HepG2 (cell line): ENCODE results near the gene CBX2. TPM values are rescaled to one million over a fixed set of nuclear protein-coding genes. Genes with fewer than 3 reads are reported as not detected.

Experiments
- ATAC-seq: fragments of 200-7000 bp; cut with Tn5 transposase; 3 replicates; pipeline ENCODE4 v1.9.1; 2020; ENCODE audit warnings: mild to moderate bottlenecking, moderate library complexity
- BruUV-seq: library from RNA; stranded (reverse); fragments of 400-500 nt; replicated peaks from 2 replicates; lab custom pipeline; 2021; lab: Mats Ljungman, UMichigan
- CTCF ChIA-PET: fragments of 300-600 bp; formaldehyde crosslinking; extraction: SDS; loops from one replicate; lab custom pipeline; 2021; ENCODE audit warnings: low total read pairs, inconsistent platforms, low intra/inter-chr PET ratio; lab: Yijun Ruan, JAX
- POLR2A ChIA-PET: fragments of 350-600 bp; sonication (Branson Sonifier 250); formaldehyde crosslinking; loops from one replicate; lab custom pipeline; 2020; ENCODE audit warnings: antibody characterized with exemption, inconsistent platforms; lab: Yijun Ruan, JAX
- DNase-seq: peaks from one replicate; pipeline ENCODE4 v3.0.0-alpha.2; 2015; ENCODE audit warnings: low spot score
- FAIRE-seq: peaks from 3 replicates; lab custom pipeline; 2011; peaks lifted over from hg19 to GRCh38; lab: Jason Lieb, UNC
- H2AFZ ChIP-seq: one replicate; pipeline ENCODE4 v1.6.1; 2011; ENCODE audit warnings: low read length, inconsistent platforms
- H3K27ac ChIP-seq: fragments of 300-600 bp; 3 replicates; pipeline ENCODE4 v1.8.0; 2011; ENCODE audit warnings: mixed run types, mild to moderate bottlenecking, mixed read lengths, low read length, inconsistent platforms; ENCODE audit not compliant: insufficient read depth; ENCODE audit errors: extremely low read length
- H3K27me3 ChIP-seq, 2 experiments: fragments of 200-600 bp in 1 of 2; 2 replicates in 1 of 2; 3 replicates in 1 of 2; pipeline versions ENCODE4 v1.6.0 to v1.8.0; 2011; ENCODE audit warnings: low read length in 2 of 2, mild to moderate bottlenecking in 2 of 2, moderate library complexity in 2 of 2, inconsistent platforms in 1 of 2; ENCODE audit not compliant: insufficient read depth in 2 of 2, control insufficient read depth in 1 of 2
- H3K36me3 ChIP-seq, 2 experiments: fragments of 200-600 bp in 1 of 2; replicated peaks in 1 of 2; 2 replicates in 1 of 2; 3 replicates in 1 of 2; pipeline versions ENCODE4 v1.5.1 to v1.8.0; 2011; ENCODE audit warnings: low read length in 2 of 2, inconsistent platforms in 1 of 2; ENCODE audit not compliant: insufficient read depth in 2 of 2, control insufficient read depth in 1 of 2
- H3K4me1 ChIP-seq: 2 replicates; pipeline ENCODE4 v1.5.1; 2012; ENCODE audit warnings: low read length, inconsistent platforms; ENCODE audit not compliant: insufficient read depth
- H3K4me2 ChIP-seq: 2 replicates; pipeline ENCODE4 v1.6.0; 2011; ENCODE audit warnings: low read depth, low read length, inconsistent platforms
- H3K4me3 ChIP-seq, 3 experiments: fragments of 200-600 bp in 1 of 3; sonication (generic), shearing (Covaris generic) in 1 of 3; replicated peaks in 1 of 3; 2 replicates each; pipeline ENCODE4 v1.5.1; 2011 to 2016; ENCODE audit warnings: low read length in 3 of 3, inconsistent platforms in 2 of 3, low read depth in 2 of 3, mild to moderate bottlenecking in 2 of 3, control low read depth in 1 of 3, mixed read lengths in 1 of 3; ENCODE audit not compliant: insufficient read depth in 1 of 3
- H3K79me2 ChIP-seq: one replicate; pipeline ENCODE4 v1.6.1; 2011; ENCODE audit warnings: low read length, inconsistent platforms; ENCODE audit not compliant: insufficient read depth
- H3K9ac ChIP-seq: 2 replicates; pipeline ENCODE4 v1.6.0; 2011; ENCODE audit warnings: mild to moderate bottlenecking, low read depth, low read length, inconsistent platforms; ENCODE audit not compliant: insufficient read depth
- H3K9me3 ChIP-seq: 2 replicates; pipeline ENCODE4 v1.5.1; 2012; ENCODE audit warnings: mild to moderate bottlenecking, low read length
- H4K20me1 ChIP-seq: 2 replicates; pipeline ENCODE4 v1.6.0; 2011; ENCODE audit warnings: inconsistent platforms, mild to moderate bottlenecking, low read length, moderate library complexity; ENCODE audit not compliant: insufficient read depth
- GATA4 ChIP-seq: sonication (generic); IDR thresholded peaks from 2 replicates; pipeline ENCODE4 v1.6.1; 2016; ENCODE audit warnings: antibody characterized with exemption, low read depth, borderline replicate concordance
- GPN1 ChIP-seq: sonication (generic); formaldehyde crosslinking; IDR thresholded peaks from 2 replicates; pipeline ENCODE4 v1.5.1; 2020; ENCODE audit warnings: missing genetic modification reagents, borderline replicate concordance
- HNF1A ChIP-seq, 2 experiments: sonication (generic) in 1 of 2; formaldehyde crosslinking in 1 of 2; IDR thresholded peaks; 2 replicates each; pipeline versions ENCODE4 v1.4.0 to v1.6.1; 2016 to 2020; ENCODE audit warnings: borderline replicate concordance in 1 of 2, low read depth in 1 of 2, mild to moderate bottlenecking in 1 of 2, missing genetic modification reagents in 1 of 2
- JARID2 ChIP-seq: sonication (generic); formaldehyde crosslinking; IDR thresholded peaks from 2 replicates; pipeline ENCODE4 v1.8.1; 2023; ENCODE audit warnings: missing genetic modification reagents, inconsistent platforms; ENCODE audit not compliant: insufficient replicate concordance
- KDM2A ChIP-seq: sonication (generic); formaldehyde crosslinking; IDR thresholded peaks from 2 replicates; pipeline ENCODE4 v1.4.0; 2020; ENCODE audit warnings: low read depth, missing genetic modification reagents, borderline replicate concordance
- PAWR ChIP-seq: sonication (generic); formaldehyde crosslinking; IDR thresholded peaks from 2 replicates; pipeline ENCODE4 v1.4.0; 2020; ENCODE audit warnings: missing genetic modification reagents, mild to moderate bottlenecking, borderline replicate concordance
- RERE ChIP-seq: IDR thresholded peaks from 2 replicates; pipeline ENCODE4 v1.6.1; 2016; ENCODE audit warnings: low read depth, missing genetic modification reagents, missing compliant biosample characterization
- RFXANK ChIP-seq: IDR thresholded peaks from 2 replicates; pipeline ENCODE4 v1.6.1; 2016
- SETDB1 ChIP-seq: sonication (generic); formaldehyde crosslinking; IDR thresholded peaks from 2 replicates; pipeline ENCODE4 v1.5.1; 2020; ENCODE audit warnings: missing genetic modification reagents, mild to moderate bottlenecking, borderline replicate concordance
- SRF ChIP-seq: IDR thresholded peaks from 2 replicates; pipeline ENCODE4 v1.6.1; 2011; ENCODE audit warnings: mild to moderate bottlenecking, low read depth, low read length, moderate library complexity
- SRSF1 ChIP-seq: fragments of 200-400 bp; formaldehyde crosslinking; optimal IDR thresholded peaks from 2 replicates; pipeline ENCODE3; 2017; ENCODE audit warnings: mild to moderate bottlenecking, low read depth, low read length, moderate library complexity
- ZFP36L2 ChIP-seq: sonication (generic); formaldehyde crosslinking; IDR thresholded peaks from 2 replicates; pipeline ENCODE4 v1.4.0; 2020; ENCODE audit warnings: missing genetic modification reagents
- ZNF776 ChIP-seq: sonication (generic); formaldehyde crosslinking; IDR thresholded peaks from 2 replicates; pipeline ENCODE4 v1.4.0; 2020; ENCODE audit warnings: mild to moderate bottlenecking, missing genetic modification reagents
- WGBS: methylation state at CpG from one replicate; pipeline ENCODE4 v1.1.6; 2017; ENCODE audit warnings: low lambda C conversion rate; 5-methylcytosine and 5-hydroxymethylcytosine counted together
- in situ Hi-C: cut with HindIII; loops from 2 replicates; pipeline ENCODE4 v1.10.0; 2017; ENCODE audit warnings: low pct_unique_long_range_greater_than_20kb; ENCODE audit not compliant: extremely low pct_ligation_motif_present
- intact Hi-C: fragments of 100-400 bp; cut with micrococcal nuclease; formaldehyde crosslinking; loops from one replicate; pipeline ENCODE4 v1.10.0; 2022; ENCODE audit not compliant: unreplicated experiment
- polyA plus RNA-seq, 8 experiments: library from polyadenylated mRNA; depleted of rRNA in 3 of 8; stranded (reverse) in 7 of 8; unstranded in 1 of 8; fragments of >200 nt; fragmentation: Illumina TruSeq in 4 of 8; extraction: Trizol in 4 of 8; gene quantifications; 2 replicates each; pipeline versions ENCODE4 v1.2.1 to v1.2.3, GENCODE V29; 2011 to 2016; ENCODE audit warnings: low read depth in 4 of 8, missing spikeins in 1 of 8, mixed read lengths in 1 of 8; ENCODE audit not compliant: insufficient read depth in 1 of 8
- total RNA-seq, 5 experiments: library from RNA; depleted of rRNA; stranded (reverse); fragments of >200 nt; fragmentation: Illumina TruSeq; extraction: Trizol; gene quantifications; 2 replicates each; pipeline ENCODE4 v1.2.3, GENCODE V29; 2016; ENCODE audit warnings: low read depth in 1 of 5

The CBX2 gene
- total and polyA plus RNA-seq, 2 of the 13 experiments (the other 11 are each of a cell fraction or from before 2014, with no cell fraction given), result 14.5 to 31.1 TPM

GRCh38 chr17:79798299-79799173 lies 20.6 kb downstream of the CBX2 start:
- Histone ChIP-seq H4K20me1 (no peaks in the 10 kb centered on the region), H2AFZ (no peak overlapping the region), H3K4me3 (peak overlapping the region in 2 of 3 experiments; percentile 25 to 62; a peak in 3 of 6 replicates), H3K4me1 (peaks cover 64% of the 10 kb centered on the region), H3K79me2 (peaks cover 10% of the 10 kb centered on the region), H3K27ac (no peak overlapping the region), H3K9ac (no peak overlapping the region), H3K36me3 (peaks cover 5 to 9% of the 10 kb centered on the region in 2 experiments; a peak in 4 of 5 replicates), H3K9me3 (no peaks in the 10 kb centered on the region), H3K4me2 (peak overlapping the region; percentile 92), H3K27me3 (peaks cover 36 to 58% of the 10 kb centered on the region in 2 experiments)
- intact Hi-C loops (loop anchor here (5.0 kb wide), 2 partner anchors 39 to 56 kb away; partner anchors contain the start of gene CBX4), in situ Hi-C loops (no loop called here)
- no peak for DNase-seq
- FAIRE-seq, result no peak
- CTCF ChIA-PET, result interaction anchor here (1.2 kb wide), 1 partner anchor 37 kb away, joined by 3 read pairs; no protein-coding TSS in a partner anchor
- BruUV-seq, result no TSS peak
- POLR2A ChIA-PET, result interaction anchor here (1.2 to 4.7 kb wide), 5 partner anchors 13 to 193 kb away, joined by 3 to 98 read pairs (median 40); partner anchors contain the start of gene CBX4
- 17% methylated on average over 49 of the region's 70 CpGs for WGBS
- no peak for ATAC-seq
- no peak for TF ChIP-seq RFXANK (CRISPR knock-in tag)
- no peak for TF ChIP-seq SRSF1
- no peak for TF ChIP-seq GATA4
- no peak for TF ChIP-seq SRF
- no peak for TF ChIP-seq JARID2 (CRISPR knock-in tag)
- no peak for TF ChIP-seq ZFP36L2 (CRISPR knock-in tag)
- no peak for TF ChIP-seq PAWR (CRISPR knock-in tag)
- no peak for TF ChIP-seq KDM2A (CRISPR knock-in tag)
- no peak for TF ChIP-seq GPN1 (CRISPR knock-in tag)
- TF ChIP-seq SETDB1, result no peak
- TF ChIP-seq ZNF776 (CRISPR knock-in tag), result no peak
- TF ChIP-seq HNF1A (IDR thresholded peaks at IDR 0.05; ENCODE audit: low read depth), result no peak
- no peak for TF ChIP-seq HNF1A (CRISPR knock-in tag; IDR thresholded peaks at IDR 0.05; ENCODE audit: borderline replicate concordance)
- TF ChIP-seq RERE, result no peak
